Esophagus squamous epithelium (tissue), 4 donors: ENCODE measurements around the gene NKX3-2.

Experiments used
- CTCF ChIP-seq, 6 experiments: fragments of 450-650 bp in 4 of 6; fragments of 200-600 bp in 2 of 6; sonication (generic) in 2 of 6; IDR thresholded peaks; one replicate each; pipeline ENCODE4 v1.5.1; 2016 to 2019; ENCODE audit warnings: antibody characterized with exemption in 6 of 6, mild to moderate bottlenecking in 4 of 6, moderate library complexity in 4 of 6
- POLR2A ChIP-seq, 4 donors: fragments of 450-650 bp; IDR thresholded peaks; one replicate each; pipeline ENCODE4 v1.6.1; 2017; ENCODE audit warnings: antibody characterized with exemption in 4 of 4, mild to moderate bottlenecking in 4 of 4, moderate library complexity in 3 of 4

GRCh38 chr4:13588954-13589353, 44.6 kb upstream of the NKX3-2 start:
- TF ChIP-seq POLR2A (IDR thresholded peaks at IDR 0.05) (no peak), CTCF (IDR thresholded peaks at IDR 0.05) (no peak)
